GM04503 (cell line): ENCODE measurements around the gene RNASE2.
A peak's percentile ranks its signal among the peaks of the same experiment; 100 is the strongest.
"Not testable (repeated sequence)": the region's sequence is repeated elsewhere in the genome, so short reads cannot be mapped to it uniquely, and the experiment has no call there.

Experiments
- DNase-seq: peaks from one replicate; pipeline ENCODE4 v3.0.0-alpha.2; 2012; ENCODE audit warnings: low read depth

Gene RNASE2

DNA sequence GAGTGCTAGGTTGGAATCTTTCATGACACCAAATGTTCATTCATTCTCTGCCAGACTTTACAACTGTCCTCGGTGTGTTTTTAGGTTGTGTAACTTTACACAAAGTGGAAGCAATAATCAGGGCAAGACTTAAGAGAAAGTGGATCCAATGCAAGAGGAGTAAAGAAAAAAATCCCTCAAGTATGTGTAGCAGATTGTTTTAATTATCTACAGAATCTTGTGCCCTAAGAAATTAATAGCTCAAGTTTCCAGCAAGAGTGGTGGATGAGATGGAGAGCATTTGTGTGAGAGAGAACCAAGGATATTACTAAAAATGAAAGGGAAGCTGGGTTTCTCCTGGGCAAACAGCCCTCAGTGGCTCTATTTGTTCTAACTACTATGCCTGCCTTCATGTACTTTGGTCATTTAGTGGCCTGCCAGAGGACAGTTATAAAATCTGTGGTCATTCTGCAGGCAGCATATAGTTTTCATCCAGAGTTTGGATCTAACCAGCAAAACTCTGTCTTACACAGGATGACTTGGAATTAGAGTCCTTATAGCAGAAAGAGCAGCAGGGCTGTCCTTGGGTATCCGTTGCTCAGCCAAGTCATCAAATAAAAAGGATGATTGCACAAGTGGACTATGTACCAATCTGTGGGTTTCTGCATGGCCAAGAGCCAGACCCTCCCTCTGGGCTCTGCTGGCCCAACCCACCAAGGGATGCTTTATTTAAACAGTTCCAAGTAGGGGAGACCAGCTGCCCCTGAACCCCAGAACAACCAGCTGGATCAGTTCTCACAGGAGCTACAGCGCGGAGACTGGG lies at the start of gene RNASE2:
RNASE2 (plus strand) TSS at position 752 of the 802 bp plus-strand sequence. CDS start 285 bp downstream, outside the sequence.
- not testable (repeated sequence) for DNase-seq

DNA sequence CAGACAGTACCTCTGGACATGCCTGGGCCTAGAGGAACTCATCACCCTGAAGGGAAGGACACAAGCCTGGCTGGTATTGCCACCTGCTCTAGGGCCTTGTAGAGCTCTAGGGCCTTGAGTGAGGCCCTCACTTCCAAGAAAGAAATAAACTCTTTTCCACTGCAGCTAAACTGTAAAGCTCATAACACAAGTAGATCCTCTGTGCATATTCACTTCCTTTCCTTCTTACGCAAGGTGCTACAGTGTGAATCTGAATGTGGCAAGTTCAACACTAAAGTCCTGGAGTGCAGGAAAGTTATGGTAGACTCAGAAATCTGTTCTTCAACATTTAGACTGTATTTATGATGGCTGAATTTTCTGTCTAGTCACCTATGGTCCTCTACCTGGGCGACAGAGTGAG lies 49.6 kb upstream of the RNASE2 start:
- no peak for DNase-seq

DNA sequence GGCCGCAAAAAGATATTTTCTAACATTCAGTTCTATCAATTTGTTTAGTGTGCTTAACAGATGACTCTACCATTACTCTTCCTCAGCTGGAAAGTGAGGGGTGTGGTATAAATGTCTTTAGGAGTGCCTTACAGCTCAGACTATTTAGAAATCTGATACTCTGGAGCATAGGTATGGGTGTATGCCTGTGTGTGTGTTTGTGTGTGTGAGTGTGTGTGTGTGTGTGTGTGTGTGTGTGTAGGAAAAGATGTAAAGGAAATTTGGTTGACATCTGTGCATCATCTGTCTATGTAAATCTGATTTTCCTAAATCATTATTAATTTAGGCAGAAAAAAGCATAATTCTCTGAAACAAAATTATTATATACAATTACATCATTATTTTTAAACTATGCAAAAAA lies 48.1 kb upstream of the RNASE2 start:
- no peak for DNase-seq

- not testable (repeated sequence) for DNase-seq
These were observed 44.5 kb upstream of the RNASE2 start for GRCh38 chr14:20910822-20911221.

DNA sequence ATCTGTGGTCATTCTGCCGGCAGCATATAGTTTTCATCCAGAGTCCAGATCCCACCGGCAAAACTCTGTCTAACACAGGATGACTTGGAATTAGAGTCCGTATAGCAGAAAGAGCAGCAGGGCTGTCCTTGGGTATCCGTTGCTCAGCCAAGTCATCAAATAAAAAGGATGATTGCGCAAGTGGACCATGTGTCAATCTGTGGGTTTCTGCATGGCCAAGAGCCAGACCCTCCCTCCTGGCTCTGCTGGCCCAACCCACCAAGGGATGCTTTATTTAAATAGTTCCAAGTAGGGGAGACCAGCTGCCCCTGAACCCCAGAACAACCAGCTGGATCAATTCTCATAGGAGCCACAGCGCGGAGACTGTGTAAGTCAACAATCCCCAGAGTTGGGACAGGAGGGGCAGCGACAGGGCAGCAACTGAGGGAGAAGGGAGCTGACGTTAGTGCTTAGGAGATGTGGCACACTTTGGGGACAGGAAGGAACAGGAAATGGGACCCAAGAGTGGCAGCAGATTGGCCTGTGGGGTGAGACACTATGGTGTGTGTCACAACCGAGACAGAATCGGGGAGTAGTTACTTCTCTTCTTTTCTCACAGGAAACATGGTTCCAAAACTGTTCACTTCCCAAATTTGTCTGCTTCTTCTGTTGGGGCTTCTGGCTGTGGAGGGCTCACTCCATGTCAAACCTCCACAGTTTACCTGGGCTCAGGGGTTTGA lies 36.1 kb upstream of the RNASE2 start:
- not testable (repeated sequence) for DNase-seq

DNA sequence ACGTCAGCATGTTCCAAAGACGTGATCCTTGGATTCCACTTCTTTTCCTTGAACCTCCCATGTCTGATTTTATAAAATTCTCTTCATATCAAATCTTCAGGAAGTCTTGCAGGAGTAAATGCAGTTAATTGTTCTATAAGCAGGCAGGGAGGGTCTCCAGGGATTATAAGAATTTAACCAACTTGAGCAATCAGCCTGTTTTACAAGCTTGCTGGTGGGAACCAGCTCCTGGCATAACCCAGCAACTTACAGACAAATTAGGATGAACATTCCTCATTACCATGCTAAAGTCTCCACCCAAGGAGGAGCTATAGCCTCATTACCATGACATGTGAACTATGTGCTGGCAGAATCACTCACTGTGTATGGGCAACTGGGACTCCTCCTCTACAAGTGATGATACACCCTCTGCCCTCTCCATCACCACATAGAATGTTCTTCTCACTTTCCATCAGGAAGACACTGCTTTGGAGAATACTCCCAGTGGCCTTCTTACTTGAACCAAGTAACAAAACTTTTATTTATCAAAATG lies 31.5 kb upstream of the RNASE2 start:
- DNase-seq: not testable (repeated sequence)

DNA sequence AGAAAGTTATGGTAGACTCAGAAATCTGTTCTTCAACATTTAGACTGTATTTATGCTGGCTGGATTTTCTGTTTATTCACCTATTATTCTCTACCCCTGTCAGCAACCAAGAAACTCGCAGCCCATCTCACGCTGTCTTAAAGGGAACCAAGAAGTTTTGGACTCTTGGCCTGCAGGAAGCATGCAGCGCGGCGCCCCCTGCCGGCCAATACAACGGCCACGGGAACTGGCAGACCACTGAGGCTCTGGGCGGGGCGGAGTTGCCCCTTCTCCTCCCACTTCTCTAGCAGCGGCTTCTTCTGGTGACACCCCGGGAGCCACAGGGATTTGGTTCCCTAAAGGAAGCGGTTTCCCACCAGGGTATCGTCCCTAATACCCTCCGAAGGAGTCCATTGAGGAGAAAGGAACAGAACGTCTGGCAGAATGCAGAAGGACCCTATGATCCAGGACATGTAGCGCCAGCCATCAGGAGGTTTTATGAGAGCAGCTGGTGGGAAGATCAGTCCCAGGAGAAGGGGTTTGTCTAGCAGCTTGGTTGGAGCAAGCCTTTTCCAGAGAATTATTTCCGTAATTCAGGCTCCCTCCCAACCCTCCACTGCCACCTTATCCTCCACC lies 21.0 kb upstream of the RNASE2 start:
- no peak for DNase-seq

DNA sequence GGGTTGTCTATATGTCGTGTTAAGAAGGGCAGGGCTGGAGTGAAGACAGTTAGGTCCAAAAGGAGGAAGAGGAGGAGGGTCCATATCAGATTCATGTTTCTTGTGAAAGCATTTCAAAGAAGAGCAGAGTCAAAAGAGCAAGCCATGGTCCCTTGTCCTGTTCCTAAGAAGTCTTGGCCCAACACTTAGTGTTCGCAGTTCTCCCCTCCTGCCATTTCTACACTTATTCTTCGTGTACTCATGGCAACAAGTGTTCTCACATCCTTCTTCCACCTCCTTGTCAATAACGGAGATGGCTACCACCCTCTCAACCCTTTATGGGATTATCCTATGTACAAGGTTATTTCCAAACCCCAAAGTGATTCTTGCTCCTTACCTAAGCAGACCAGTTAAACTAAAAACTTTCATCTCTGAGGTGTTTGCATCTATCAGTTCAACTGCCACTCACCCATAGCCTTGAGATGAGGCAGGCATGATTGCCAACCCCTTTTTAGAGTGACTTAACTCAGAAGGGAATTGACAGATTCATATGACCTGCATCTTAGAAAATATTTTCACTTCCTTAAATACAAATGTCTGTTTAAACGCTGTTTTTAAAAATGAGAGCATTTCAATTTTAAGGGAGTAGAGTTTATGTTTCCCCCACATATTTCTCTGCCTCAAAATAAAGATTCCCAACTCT lies 19.8 kb upstream of the RNASE2 start:
- no peak for DNase-seq

GRCh38 chr14:20945146-20945545 lies 10.1 kb upstream of the RNASE2 start:
- not testable (repeated sequence) for DNase-seq

DNA sequence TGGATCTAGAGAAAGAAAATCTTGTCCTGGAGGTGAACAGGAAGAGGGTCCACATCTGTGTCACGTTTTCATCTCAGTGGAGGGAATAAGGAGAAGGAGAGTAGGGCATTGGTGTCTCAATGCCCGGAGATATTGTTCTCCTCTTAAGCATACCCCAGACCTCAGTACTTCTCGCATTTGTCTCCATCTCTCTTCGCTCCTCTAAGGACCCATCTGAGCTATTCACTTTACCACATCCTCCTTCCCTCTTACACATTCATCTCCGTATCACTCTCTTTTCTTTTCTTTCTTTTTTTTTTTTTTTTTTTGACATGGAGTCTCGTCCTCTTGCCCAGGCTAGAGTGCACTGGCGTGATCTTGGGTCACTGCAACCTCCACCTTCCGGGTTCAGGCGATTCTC lies 8.6 kb upstream of the RNASE2 start:
- not testable (repeated sequence) for DNase-seq

GRCh38 chr14:20955538-20955873 lies 219 bp downstream of the RNASE2 start:
- not testable (repeated sequence) for DNase-seq

DNA sequence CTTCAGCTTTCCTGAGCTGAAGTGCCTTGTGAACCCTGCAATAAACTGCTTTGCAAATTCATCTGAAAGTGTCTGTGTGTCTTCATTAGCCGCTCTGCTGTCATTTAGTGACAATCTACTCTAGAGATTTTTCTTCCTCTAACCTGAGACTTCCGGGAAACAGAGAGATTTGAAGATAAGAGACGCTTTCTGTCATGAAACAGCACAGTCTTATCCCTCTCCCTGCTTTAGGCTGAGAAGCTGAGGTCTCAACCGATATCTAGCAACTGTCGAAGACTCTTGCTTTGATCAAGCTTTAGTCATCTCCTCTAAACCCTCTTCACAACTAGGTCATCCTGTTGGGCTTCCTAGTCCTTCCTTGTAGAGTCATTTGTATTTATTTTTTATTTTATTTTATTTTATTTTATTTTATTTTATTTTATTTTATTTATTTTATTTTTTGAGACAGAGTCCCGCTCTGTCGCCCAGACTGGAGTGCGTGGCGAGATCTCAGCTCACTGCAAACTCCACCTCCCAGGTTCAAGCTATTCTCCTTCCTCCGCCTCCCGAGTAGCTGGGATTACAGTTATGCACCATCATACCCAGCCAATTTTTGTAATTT lies 1.2 kb downstream of the RNASE2 start:
- DNase-seq: no peak

GRCh38 chr14:20958946-20959345 lies 3.7 kb downstream of the RNASE2 start:
- not testable (repeated sequence) for DNase-seq

GRCh38 chr14:20969336-20969735 lies 14.0 kb downstream of the RNASE2 start:
- DNase-seq: no peak

GRCh38 chr14:20970647-20970982 lies 15.3 kb downstream of the RNASE2 start:
- DNase-seq: no peak

DNA sequence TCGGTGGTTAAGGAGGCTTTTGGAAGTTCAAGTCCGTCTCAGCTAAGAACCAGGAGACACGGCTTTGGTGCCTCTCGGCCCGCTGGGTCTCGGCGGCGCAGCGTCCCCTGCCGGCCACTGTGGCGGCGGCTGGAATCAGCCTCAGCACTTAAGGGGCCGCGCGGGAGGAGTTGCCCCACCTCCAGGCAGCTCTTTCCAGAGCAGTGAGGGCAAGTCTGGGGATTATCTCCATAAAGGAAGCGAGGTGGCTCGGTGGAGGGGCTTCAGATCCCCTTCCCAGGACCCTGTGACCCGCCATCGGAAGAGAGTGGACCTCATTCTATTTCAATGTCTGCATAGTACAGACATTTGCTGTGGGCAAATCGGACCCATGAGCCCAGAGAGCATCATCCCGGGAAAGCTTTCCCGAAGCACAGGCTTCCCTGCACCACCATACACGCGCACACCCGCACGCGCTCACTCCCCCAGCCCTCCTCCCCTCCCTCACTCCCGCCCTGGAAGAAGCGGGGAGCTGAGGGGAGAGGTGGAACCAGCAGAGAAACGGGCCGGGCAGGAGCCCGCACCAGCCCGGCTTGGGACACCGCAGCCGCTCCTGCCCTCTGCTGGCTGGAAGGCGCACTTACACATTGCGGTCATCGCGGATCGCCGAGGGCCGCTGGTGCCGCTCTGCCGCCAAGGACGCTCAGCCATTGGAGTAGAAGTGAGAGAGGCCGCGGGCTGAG lies 15.9 kb downstream of the RNASE2 start:
- DNase-seq: peak; percentile 28

- DNase-seq: no peak
These were observed 16.4 kb downstream of the RNASE2 start for GRCh38 chr14:20971705-20972021.

DNA sequence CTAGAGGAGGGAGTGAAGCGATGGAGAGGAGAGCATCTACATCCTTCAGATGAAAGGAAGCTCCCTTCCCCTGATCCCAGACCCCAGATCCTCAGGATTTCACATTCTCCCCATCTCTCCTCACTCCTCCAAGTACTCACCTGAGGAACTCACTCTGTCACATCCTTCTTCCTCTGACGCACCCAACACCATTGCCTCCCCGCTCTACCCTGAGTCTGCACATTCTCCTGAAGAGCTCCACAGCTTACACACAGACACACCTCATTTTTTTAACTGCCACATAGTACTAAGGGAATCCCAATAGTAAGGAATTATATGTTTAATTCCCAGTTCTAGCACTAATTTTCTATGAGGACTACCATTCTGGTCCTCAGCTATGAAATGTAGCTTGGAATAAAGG lies 18.2 kb downstream of the RNASE2 start:
- DNase-seq: no peak

DNA sequence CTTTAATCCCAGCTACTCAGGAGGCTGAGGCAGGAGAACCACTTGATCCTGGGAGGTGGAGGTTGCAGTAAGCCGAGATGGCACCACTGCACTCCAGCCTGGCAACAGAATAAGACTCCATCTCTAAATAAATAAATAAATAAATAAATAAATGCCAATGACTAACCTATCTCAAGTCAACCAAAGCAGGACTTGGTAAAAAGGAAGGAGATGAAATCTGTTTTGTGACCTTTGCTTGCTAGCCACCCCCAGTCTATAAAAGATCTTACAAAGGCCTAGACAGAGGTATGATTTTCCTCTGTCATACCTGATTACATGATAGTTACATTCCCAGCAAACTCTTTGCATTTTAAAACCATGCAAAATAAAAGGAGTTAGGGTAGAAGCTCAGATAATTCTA lies 21.0 kb downstream of the RNASE2 start:
- DNase-seq: no peak

- DNase-seq: no peak
These were observed 23.4 kb downstream of the RNASE2 start for GRCh38 chr14:20978687-20979086.

DNA sequence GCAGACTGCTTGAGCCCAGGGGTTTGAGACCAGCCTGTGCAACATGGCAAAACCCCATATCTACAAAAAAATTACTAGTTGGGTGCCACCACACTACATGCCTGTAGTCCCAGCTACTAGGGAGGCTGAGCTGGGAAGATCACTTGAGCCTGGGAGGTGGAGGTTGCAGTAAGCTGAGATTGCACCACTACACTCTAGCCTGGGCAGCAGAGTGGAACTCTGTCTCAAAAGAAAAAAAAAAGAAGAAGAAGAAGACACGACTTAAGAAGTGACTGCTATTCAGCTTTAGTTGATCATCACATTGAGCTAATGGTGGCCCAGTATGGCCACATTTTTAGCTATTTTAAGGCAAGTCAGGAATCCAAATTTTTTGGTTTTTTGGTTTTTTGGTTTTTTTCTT lies 25.6 kb downstream of the RNASE2 start:
- DNase-seq: no peak
